ENCODE data around the gene VSTM2B. TPM values are rescaled to one million over a fixed set of nuclear protein-coding genes. Genes with fewer than 3 reads are reported as not detected.
A peak's percentile ranks its signal among the peaks of the same experiment; 100 is the strongest.

The VSTM2B gene
- total and polyA plus RNA-seq, 7 donors: 0.41 TPM; not detected in 6

DNA sequence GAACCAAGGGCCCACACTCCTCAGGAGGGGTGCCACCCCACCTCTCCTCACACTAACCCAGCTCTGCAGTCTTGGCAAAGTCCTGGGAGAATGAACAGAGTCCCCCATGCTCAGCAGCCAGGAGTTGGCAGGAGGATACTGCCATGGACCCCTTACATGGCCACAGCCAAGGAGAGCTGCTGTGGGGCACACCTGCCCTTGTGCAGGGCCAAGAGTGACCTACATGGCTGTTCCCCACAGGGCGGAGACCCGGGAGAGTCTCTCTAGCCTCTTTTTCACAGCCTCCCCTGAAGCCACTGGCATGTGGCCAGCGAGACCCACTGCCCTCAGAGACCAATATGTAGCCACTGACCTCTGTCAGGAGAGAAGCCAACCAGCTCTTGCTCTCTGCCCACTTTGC is 45.9 kb upstream of the VSTM2B start:
- DNase-seq: peak; percentile 35

DNA sequence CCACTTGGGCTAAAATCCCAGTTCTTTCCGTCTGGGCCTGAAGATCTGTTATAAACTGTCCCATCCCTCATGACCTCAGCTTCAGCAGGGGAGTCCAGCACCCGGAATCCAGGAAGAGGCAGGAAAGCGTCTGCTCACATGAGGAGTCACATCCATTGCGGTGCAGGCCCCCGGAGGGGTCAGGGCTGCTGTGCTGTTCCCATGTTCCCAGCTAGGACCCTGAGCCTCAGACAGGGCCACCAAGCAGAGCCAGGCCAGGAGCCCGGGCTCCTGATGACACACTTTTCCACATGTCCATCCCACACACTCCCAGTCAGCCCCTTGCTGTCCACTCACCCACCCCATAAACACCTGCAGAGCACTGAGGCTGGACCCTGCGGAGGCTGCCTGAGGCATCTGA is 45.3 kb upstream of the VSTM2B start:
- Histone ChIP-seq H3K9me3 (no peaks in the 10 kb centered on the region), H3K27me3 (peaks cover 0 to 8% (median 0%) of the 10 kb centered on the region in 3 donors), H3K4me1 (peaks cover 0 to 14% (median 2%) of the 10 kb centered on the region in 4 donors), H3K4me3 (no peak overlapping the region), H3K36me3 (no peaks in the 10 kb centered on the region), H3K27ac (no peak overlapping the region)
- TF ChIP-seq EP300 (IDR thresholded peaks at IDR 0.05) (no peak), CTCF (IDR thresholded peaks at IDR 0.05) (no peak), POLR2AphosphoS5 (IDR thresholded peaks at IDR 0.05) (no peak), POLR2A (IDR thresholded peaks at IDR 0.05) (no peak)
- no peak for DNase-seq
- intact Hi-C loops (cut with DNase I): no loop called here
- WGBS, 2 donors: 84 to 91% methylated on average over 7 of the region's 7 CpGs

More for the DNA sequence above, 45.9 kb upstream of the VSTM2B start:
- TF ChIP-seq CTCF (IDR thresholded peaks at IDR 0.05) (no peak), EP300 (IDR thresholded peaks at IDR 0.05) (no peak), POLR2A (IDR thresholded peaks at IDR 0.05) (no peak), POLR2AphosphoS5 (IDR thresholded peaks at IDR 0.05) (no peak)
- Histone ChIP-seq H3K4me3 (no peak overlapping the region), H3K4me1 (peaks cover 0 to 14% (median 2%) of the 10 kb centered on the region in 4 donors), H3K9me3 (no peaks in the 10 kb centered on the region), H3K27me3 (peaks cover 0 to 11% (median 0%) of the 10 kb centered on the region in 3 donors), H3K36me3 (no peaks in the 10 kb centered on the region), H3K27ac (no peak overlapping the region)
- intact Hi-C loops (cut with DNase I): no loop called here
- 76 to 79% methylated on average over 3 of the region's 3 CpGs for WGBS, 2 donors

DNA sequence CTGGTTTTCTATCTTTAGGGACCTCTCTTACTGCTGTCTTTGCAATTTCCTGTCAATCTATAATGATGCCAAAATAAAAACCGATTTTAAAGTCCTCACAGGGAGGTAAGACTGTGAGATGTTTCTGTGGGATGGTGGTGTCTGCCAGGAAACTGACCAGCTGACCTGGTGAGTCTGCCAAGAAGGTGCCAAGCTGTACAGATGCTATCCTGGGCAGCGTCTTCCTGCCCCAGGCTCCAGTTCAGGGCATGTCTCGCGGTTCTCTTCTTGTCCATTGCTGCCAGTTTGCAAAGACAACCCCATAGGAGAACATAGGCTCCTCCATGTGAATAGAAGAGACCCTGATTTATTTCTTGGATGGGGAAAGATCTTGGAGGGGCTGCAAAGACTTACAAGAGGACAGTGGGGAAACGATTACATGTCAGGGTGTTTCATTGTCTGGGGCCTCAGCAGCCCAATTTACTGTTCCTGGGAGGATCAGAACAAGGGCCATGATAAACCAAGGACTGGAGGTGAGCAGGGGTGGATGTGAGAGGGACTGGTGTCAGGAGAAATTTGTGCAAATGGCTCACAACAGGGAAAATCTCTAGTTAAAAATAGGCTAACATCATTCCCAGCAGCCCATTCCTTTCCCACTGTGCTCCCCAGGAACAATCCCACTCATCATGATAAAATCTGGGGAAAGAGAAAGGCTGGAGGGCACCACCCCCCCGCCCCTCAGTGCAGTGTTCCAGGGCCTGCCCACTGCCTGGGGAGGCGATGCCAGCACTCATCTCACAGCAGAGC is 42.7 kb upstream of the VSTM2B start:
- Histone ChIP-seq H3K4me3 (no peak overlapping the region), H3K36me3 (no peaks in the 10 kb centered on the region), H3K27me3 (peaks cover 0 to 8% (median 0%) of the 10 kb centered on the region in 3 donors), H3K4me1 (peaks cover 0 to 14% (median 2%) of the 10 kb centered on the region in 4 donors), H3K27ac (no peak overlapping the region), H3K9me3 (no peaks in the 10 kb centered on the region)
- DNase-seq: peak; percentile 58
- intact Hi-C loops (cut with DNase I): no loop called here
- TF ChIP-seq POLR2AphosphoS5 (IDR thresholded peaks at IDR 0.05) (peak in 3 of 4 donors; percentile 17 to 58 (median 22)), POLR2A (IDR thresholded peaks at IDR 0.05) (no peak), EP300 (IDR thresholded peaks at IDR 0.05) (no peak), CTCF (IDR thresholded peaks at IDR 0.05) (no peak)
- WGBS, 2 donors: 70 to 73% methylated on average over 7 of the region's 7 CpGs

- H3K4me3 ChIP-seq: no peak overlapping the region
- no peak for TF ChIP-seq POLR2A (IDR thresholded peaks at IDR 0.05)
- TF ChIP-seq EP300 (IDR thresholded peaks at IDR 0.05): no peak
- no peak for TF ChIP-seq CTCF (IDR thresholded peaks at IDR 0.05)
- no peak for TF ChIP-seq POLR2AphosphoS5 (IDR thresholded peaks at IDR 0.05)
- H3K27ac ChIP-seq: no peak overlapping the region
- H3K27me3 ChIP-seq: peaks cover 0 to 7% (median 0%) of the 10 kb centered on the region in 3 donors
- peak; percentile 30 for DNase-seq
- H3K4me1 ChIP-seq: peaks cover 0 to 14% (median 2%) of the 10 kb centered on the region in 4 donors
- 96 to 98% methylated on average over 5 of the region's 5 CpGs for WGBS, 2 donors
- intact Hi-C loops (cut with DNase I): no loop called here
- no peaks in the 10 kb centered on the region for H3K36me3 ChIP-seq
- H3K9me3 ChIP-seq: no peaks in the 10 kb centered on the region
These were observed 42.2 kb upstream of the VSTM2B start for GRCh38 chr19:29483641-29483920.
